T-cell (primary cell): Measurements from ENCODE around the gene KSR2. TPM values are rescaled to one million over a fixed set of nuclear protein-coding genes. Genes with fewer than 3 reads are reported as not detected.
"Not testable (repeated sequence)": the region's sequence is repeated elsewhere in the genome, so short reads cannot be mapped to it uniquely, and the experiment has no call there.

Experiments used
- ATAC-seq, 4 experiments: fragments of 200-7000 bp in 3 of 4; fragments of 150-1000 bp in 1 of 4; cut with Tn5 transposase; replicated peaks in 1 of 4; 1 replicate in 3 of 4; 2 replicates in 1 of 4; pipeline ENCODE4 v1.10.0; 2021; ENCODE audit warnings: moderate library complexity in 3 of 4, mild to moderate bottlenecking in 2 of 4, moderate number of reproducible peaks in 1 of 4
- CTCF ChIA-PET, 2 donors: fragments of 300-600 bp; sonication (Branson Sonifier 250); formaldehyde crosslinking; loops; one replicate each; lab custom pipeline; 2022; ENCODE audit warnings: antibody characterized with exemption in 2 of 2; lab: Charles Lee
- POLR2A ChIA-PET, 2 donors: fragments of 300-600 bp; sonication (Branson Sonifier 250); formaldehyde crosslinking; loops; one replicate each; lab custom pipeline; 2022; ENCODE audit warnings: antibody characterized with exemption in 2 of 2; lab: Charles Lee
- DNase-seq, 35 experiments: peaks; one replicate each; pipeline versions ENCODE4 v3.0.0 to v3.0.0-alpha.2; 2013 to 2023
- H3K27ac ChIP-seq: one replicate; pipeline ENCODE4 v1.5.1; 2013; ENCODE audit warnings: low read length
- H3K27me3 ChIP-seq, 2 experiments: replicated peaks in 1 of 2; 1 replicate in 1 of 2; 2 replicates in 1 of 2; pipeline versions ENCODE4 v1.6.1 to v1.7.0; 2013; ENCODE audit warnings: low read length in 1 of 2, mixed read lengths in 1 of 2; ENCODE audit not compliant: control insufficient read depth in 2 of 2, insufficient read depth in 2 of 2; ENCODE audit errors: extremely low read depth in 1 of 2
- H3K36me3 ChIP-seq, 2 donors: 1 replicate in 1 of 2; 2 replicates in 1 of 2; pipeline versions ENCODE4 v1.6.1 to v1.7.0; 2013; ENCODE audit warnings: low read length in 1 of 2; ENCODE audit not compliant: control insufficient read depth in 2 of 2, insufficient read depth in 1 of 2; ENCODE audit errors: extremely low read depth in 1 of 2
- H3K4me1 ChIP-seq, 2 experiments: 1 replicate in 1 of 2; 2 replicates in 1 of 2; pipeline versions ENCODE4 v1.6.1 to v1.7.0; 2013; ENCODE audit warnings: low read length in 2 of 2, mixed read lengths in 1 of 2; ENCODE audit not compliant: insufficient read depth in 2 of 2, control insufficient read depth in 1 of 2; ENCODE audit errors: extremely low read depth in 1 of 2
- H3K4me3 ChIP-seq, 2 donors: 1 replicate in 1 of 2; 2 replicates in 1 of 2; pipeline versions ENCODE4 v1.5.1 to v1.7.0; 2013; ENCODE audit warnings: mild to moderate bottlenecking in 2 of 2, low read length in 1 of 2, moderate library complexity in 1 of 2; ENCODE audit not compliant: control insufficient read depth in 1 of 2; ENCODE audit errors: extremely low read depth in 1 of 2
- H3K9me3 ChIP-seq: 2 replicates; pipeline ENCODE4 v1.7.0; 2013
- H3K27ac Mint-ChIP-seq, 2 donors: one replicate each; pipeline ENCODE4 v1.8.0; 2020 to 2021; ENCODE audit warnings: mild to moderate bottlenecking in 2 of 2, mixed read lengths in 2 of 2
- H3K27me3 Mint-ChIP-seq, 2 donors: one replicate each; pipeline ENCODE4 v1.8.0; 2021 to 2022; ENCODE audit warnings: mixed read lengths in 2 of 2
- H3K36me3 Mint-ChIP-seq: one replicate; pipeline ENCODE4 v1.8.0; 2021; ENCODE audit warnings: mixed read lengths
- H3K4me1 Mint-ChIP-seq, 3 donors: one replicate each; pipeline ENCODE4 v1.8.0; 2020 to 2022; ENCODE audit warnings: mixed read lengths in 3 of 3, mild to moderate bottlenecking in 1 of 3
- H3K4me3 Mint-ChIP-seq, 3 donors: one replicate each; pipeline ENCODE4 v1.8.0; 2020 to 2022; ENCODE audit warnings: mild to moderate bottlenecking in 3 of 3, mixed read lengths in 3 of 3, moderate library complexity in 3 of 3
- H3K9me3 Mint-ChIP-seq, 3 donors: one replicate each; pipeline ENCODE4 v1.8.0; 2020 to 2022; ENCODE audit warnings: mixed read lengths in 3 of 3
- WGBS: methylation state at CpG from one replicate; pipeline ENCODE4 v1.1.5; 2013; ENCODE audit warnings: missing lambda C conversion rate; ENCODE audit not compliant: insufficient coverage; 5-methylcytosine and 5-hydroxymethylcytosine counted together
- total RNA-seq, 35 experiments: library from RNA in 6 of 35; stranded (reverse) in 6 of 35; fragments of 120-200 nt in 1 of 35; gene quantifications; one replicate each; pipeline versions ENCODE4 v1.2.1 to v1.2.4 and lab custom pipeline; 2013 to 2026

KSR2 gene
- total RNA-seq, 5 donors from 2014 or later (not counting 1 experiment from before 2014, with no cell fraction given): 0.03 to 0.10 (median 0.06) TPM

DNA sequence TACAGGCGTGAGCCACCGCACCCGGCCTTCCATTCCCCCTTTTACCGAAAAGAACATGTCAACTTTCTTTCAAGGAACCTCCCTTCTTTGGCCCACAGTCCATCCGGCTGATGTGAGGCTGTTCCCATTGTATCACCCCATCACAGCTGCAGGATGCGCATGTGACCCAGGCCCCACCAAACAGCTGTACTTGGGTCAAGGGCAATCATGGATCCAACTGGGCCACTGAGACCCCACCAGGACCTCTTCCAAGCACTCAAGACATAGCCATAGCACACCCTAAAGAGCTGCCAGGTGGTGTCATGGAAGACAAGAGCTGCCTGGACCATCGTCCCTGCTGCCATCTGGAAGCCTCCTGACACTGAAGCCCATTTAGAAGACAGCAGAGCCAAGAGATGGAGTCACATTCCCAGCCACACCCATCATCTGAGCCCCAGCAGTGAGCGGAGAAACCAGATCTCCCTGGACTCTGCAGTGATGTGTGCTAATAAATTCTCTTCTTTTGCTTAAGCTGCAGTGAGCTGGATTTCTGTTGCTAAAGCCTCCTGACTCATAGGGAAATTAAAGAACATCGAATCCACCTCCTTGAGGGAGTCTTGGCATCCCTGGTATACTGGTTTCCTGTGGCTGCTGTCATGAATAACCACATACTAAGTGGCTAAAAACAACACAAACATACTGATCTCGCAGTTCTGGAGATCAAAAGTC, 105.6 kb downstream of the KSR2 start:
- DNase-seq (no peak), ATAC-seq (no peak)
- H3K4me1 ChIP-seq: no peaks in the 10 kb centered on the region
- WGBS: 78% methylated on average over 9 of the region's 10 CpGs
- Mint-ChIP-seq H3K4me1 (no peaks in the 10 kb centered on the region), H3K36me3 (no peaks in the 10 kb centered on the region), H3K27ac (no peak overlapping the region), H3K27me3 (peaks cover 3 to 16% of the 10 kb centered on the region in 2 donors), H3K4me3 (no peak overlapping the region), H3K9me3 (no peaks in the 10 kb centered on the region)
- POLR2A ChIA-PET: no interaction called here
- H3K27me3 ChIP-seq: peaks cover 0 to 15% of the 10 kb centered on the region in 2 experiments
- H3K4me3 ChIP-seq: no peak overlapping the region
- H3K27ac ChIP-seq: no peak overlapping the region
- CTCF ChIA-PET: interaction anchor here in 1 of 2 donors (0.7 kb wide), 1 partner anchor 10 kb away, joined by 8 read pairs; no protein-coding TSS in a partner anchor
- no peaks in the 10 kb centered on the region for H3K36me3 ChIP-seq
- no peaks in the 10 kb centered on the region for H3K9me3 ChIP-seq

DNA sequence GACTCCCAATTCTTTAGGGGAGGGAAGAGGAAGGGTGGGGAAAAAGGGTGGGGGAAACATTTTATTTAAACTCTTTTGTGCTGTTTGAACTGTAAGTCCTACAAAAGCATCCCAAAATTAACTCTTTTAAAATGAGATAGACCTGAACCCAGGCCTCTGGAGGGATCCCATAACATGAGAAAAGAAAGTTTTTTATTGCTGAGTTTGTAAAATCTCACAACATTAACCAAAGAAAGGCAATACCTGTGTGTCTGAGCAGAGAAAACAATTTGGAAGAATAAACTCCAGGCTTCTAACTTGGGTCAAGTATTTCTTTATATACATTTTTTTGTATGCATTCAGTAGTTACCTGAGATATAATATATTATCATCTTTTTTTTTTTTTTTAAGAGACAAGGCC, 107.1 kb downstream of the KSR2 start:
- ChIA-PET CTCF (no interaction called here), POLR2A (no interaction called here)
- H3K9me3 ChIP-seq: no peaks in the 10 kb centered on the region

GRCh38 chr12:117860787-117861290, 108.0 kb downstream of the KSR2 start:
- H3K27ac Mint-ChIP-seq, H3K36me3 Mint-ChIP-seq, DNase-seq, POLR2A ChIA-PET, H3K9me3 ChIP-seq, H3K4me3 Mint-ChIP-seq, CTCF ChIA-PET, H3K27me3 ChIP-seq, ATAC-seq, H3K4me3 ChIP-seq, H3K9me3 Mint-ChIP-seq, H3K27ac ChIP-seq, H3K4me1 Mint-ChIP-seq, H3K36me3 ChIP-seq, H3K4me1 ChIP-seq: not testable (repeated sequence)
- 94% methylated on average over 7 of the region's 13 CpGs for WGBS
- H3K27me3 Mint-ChIP-seq: peaks cover 3 to 12% of the 10 kb centered on the region in 2 donors

More for the DNA sequence above, 107.1 kb downstream of the KSR2 start:
- Mint-ChIP-seq H3K9me3 (no peaks in the 10 kb centered on the region), H3K4me3 (no peak overlapping the region), H3K4me1 (peaks cover 0 to 1% (median 0%) of the 10 kb centered on the region in 3 donors), H3K27me3 (peaks cover 3 to 16% of the 10 kb centered on the region in 2 donors), H3K27ac (no peak overlapping the region), H3K36me3 (no peaks in the 10 kb centered on the region)
- H3K4me1 ChIP-seq: no peaks in the 10 kb centered on the region
- DNase-seq (no peak), ATAC-seq (no peak)
- H3K27ac ChIP-seq: no peak overlapping the region
- H3K36me3 ChIP-seq: no peaks in the 10 kb centered on the region
- H3K27me3 ChIP-seq: peaks cover 0 to 10% of the 10 kb centered on the region in 2 experiments
- no peak overlapping the region for H3K4me3 ChIP-seq

- WGBS: 89% methylated on average over 13 of the region's 15 CpGs
- POLR2A ChIA-PET: no interaction called here
- no peak overlapping the region for H3K27ac ChIP-seq
Measured at GRCh38 chr12:117860111-117860510, 108.7 kb downstream of the KSR2 start.

GRCh38 chr12:117857632-117858612, 110.9 kb downstream of the KSR2 start:
- no peak overlapping the region for H3K27ac Mint-ChIP-seq
- POLR2A ChIA-PET: no interaction called here

More at GRCh38 chr12:117860111-117860510, 108.7 kb downstream of the KSR2 start:
- CTCF ChIA-PET: interaction anchor here in 1 of 2 donors (1.1 to 1.2 kb wide), 2 partner anchors 10 to 15 kb away, joined by 3 to 4 read pairs; no protein-coding TSS in a partner anchor
- DNase-seq (no peak), ATAC-seq (no peak)
- Histone ChIP-seq H3K9me3 (no peaks in the 10 kb centered on the region), H3K27me3 (peaks cover 0 to 7% of the 10 kb centered on the region in 2 experiments), H3K36me3 (no peaks in the 10 kb centered on the region), H3K4me3 (no peak overlapping the region), H3K4me1 (no peaks in the 10 kb centered on the region)
- peaks cover 3 to 11% of the 10 kb centered on the region in 2 donors for H3K27me3 Mint-ChIP-seq
- no peaks in the 10 kb centered on the region for H3K36me3 Mint-ChIP-seq
- no peaks in the 10 kb centered on the region for H3K9me3 Mint-ChIP-seq
- H3K27ac Mint-ChIP-seq: no peak overlapping the region
- H3K4me1 Mint-ChIP-seq: peaks cover 0 to 1% (median 0%) of the 10 kb centered on the region in 3 donors
- H3K4me3 Mint-ChIP-seq: no peak overlapping the region

GRCh38 chr12:117857139-117857538, 111.7 kb downstream of the KSR2 start:
- H3K4me3 Mint-ChIP-seq, DNase-seq, H3K4me1 ChIP-seq, H3K9me3 Mint-ChIP-seq, H3K27ac ChIP-seq, H3K4me3 ChIP-seq, H3K4me1 Mint-ChIP-seq, H3K9me3 ChIP-seq, H3K36me3 Mint-ChIP-seq, H3K27me3 ChIP-seq, POLR2A ChIA-PET, H3K36me3 ChIP-seq, ATAC-seq, H3K27me3 Mint-ChIP-seq, H3K27ac Mint-ChIP-seq: not testable (repeated sequence)
- 67% methylated on average over 2 of the region's 4 CpGs for WGBS
- CTCF ChIA-PET: interaction anchor here (0.8 to 1.7 kb wide), 7 partner anchors 8 to 20 kb away, joined by 3 to 7 read pairs (median 4); no protein-coding TSS in a partner anchor

More at GRCh38 chr12:117857632-117858612, 110.9 kb downstream of the KSR2 start:
- Histone ChIP-seq H3K36me3 (no peaks in the 10 kb centered on the region), H3K4me3 (no peak overlapping the region), H3K27me3 (peaks cover 0 to 3% of the 10 kb centered on the region in 2 experiments), H3K27ac (no peak overlapping the region), H3K9me3 (no peaks in the 10 kb centered on the region), H3K4me1 (no peaks in the 10 kb centered on the region)
- no peaks in the 10 kb centered on the region for H3K36me3 Mint-ChIP-seq
- DNase-seq: peak in 25 of 35 experiments; percentile 6 to 53 (median 24)
- H3K9me3 Mint-ChIP-seq: peaks cover 0 to 5% (median 4%) of the 10 kb centered on the region in 3 donors
- CTCF ChIA-PET: interaction anchor here (0.8 to 1.7 kb wide), 6 partner anchors 8 to 20 kb away, joined by 3 to 7 read pairs (median 4); no protein-coding TSS in a partner anchor
- peaks cover 0 to 4% of the 10 kb centered on the region in 2 donors for H3K27me3 Mint-ChIP-seq
- no peak overlapping the region for H3K4me3 Mint-ChIP-seq
- peak in 3 of 4 experiments; percentile 9 to 43 (median 37) for ATAC-seq
- WGBS: 65% methylated on average over 10 of the region's 13 CpGs
- peaks cover 0 to 1% (median 0%) of the 10 kb centered on the region in 3 donors for H3K4me1 Mint-ChIP-seq
